HFFc6 (cell line): ENCODE measurements around the gene NCKAP5. TPM values are rescaled to one million over a fixed set of nuclear protein-coding genes. Genes with fewer than 3 reads are reported as not detected.
A peak's percentile ranks its signal among the peaks of the same experiment; 100 is the strongest.

Experiments
- DNase-seq: peaks from one replicate; pipeline ENCODE4 v3.0.0-alpha.2; 2018
- H3K27ac Mint-ChIP-seq: 2 replicates; pipeline ENCODE4 v1.8.0; 2020; ENCODE audit warnings: mild to moderate bottlenecking, mixed read lengths
- H3K27me3 Mint-ChIP-seq: 2 replicates; pipeline ENCODE4 v1.8.0; 2021; ENCODE audit warnings: mild to moderate bottlenecking, moderate library complexity, mixed read lengths; ENCODE audit not compliant: insufficient read depth
- H3K36me3 Mint-ChIP-seq: 2 replicates; pipeline ENCODE4 v1.8.0; 2021; ENCODE audit warnings: low read depth, mixed read lengths
- H3K4me1 Mint-ChIP-seq: 2 replicates; pipeline ENCODE4 v1.8.0; 2020; ENCODE audit warnings: low read depth, mixed read lengths
- H3K4me3 Mint-ChIP-seq: 2 replicates; pipeline ENCODE4 v1.8.0; 2020; ENCODE audit warnings: mild to moderate bottlenecking, moderate library complexity, mixed read lengths
- H3K9me3 Mint-ChIP-seq: 2 replicates; pipeline ENCODE4 v1.8.0; 2020; ENCODE audit warnings: mild to moderate bottlenecking, mixed read lengths
- total RNA-seq, 6 experiments: library from RNA; stranded (reverse); fragmentation: NEBNext Ultra II Directional; extraction: Animal tissue kit (Norgen Biotek cat#: 25700); gene quantifications; 2 replicates in 1 of 6; 3 replicates in 5 of 6; pipeline ENCODE4 v1.2.3, GENCODE V29; 2021
- TF ChIP-seq, protein P1 (sequence below): fragments of 200-600 bp; sonication (generic); IDR thresholded peaks from 2 replicates; pipeline ENCODE4 v1.5.0; 2021; ENCODE audit warnings: antibody characterized with exemption, mild to moderate bottlenecking

Gene NCKAP5
- total RNA-seq, 6 experiments from 2014 or later, result 0.31 to 4.0 (median 3.1) TPM

GRCh38 chr2:133304344-133304743 lies 263.9 kb downstream of the NCKAP5 start:
- TF ChIP-seq, protein P1, sequence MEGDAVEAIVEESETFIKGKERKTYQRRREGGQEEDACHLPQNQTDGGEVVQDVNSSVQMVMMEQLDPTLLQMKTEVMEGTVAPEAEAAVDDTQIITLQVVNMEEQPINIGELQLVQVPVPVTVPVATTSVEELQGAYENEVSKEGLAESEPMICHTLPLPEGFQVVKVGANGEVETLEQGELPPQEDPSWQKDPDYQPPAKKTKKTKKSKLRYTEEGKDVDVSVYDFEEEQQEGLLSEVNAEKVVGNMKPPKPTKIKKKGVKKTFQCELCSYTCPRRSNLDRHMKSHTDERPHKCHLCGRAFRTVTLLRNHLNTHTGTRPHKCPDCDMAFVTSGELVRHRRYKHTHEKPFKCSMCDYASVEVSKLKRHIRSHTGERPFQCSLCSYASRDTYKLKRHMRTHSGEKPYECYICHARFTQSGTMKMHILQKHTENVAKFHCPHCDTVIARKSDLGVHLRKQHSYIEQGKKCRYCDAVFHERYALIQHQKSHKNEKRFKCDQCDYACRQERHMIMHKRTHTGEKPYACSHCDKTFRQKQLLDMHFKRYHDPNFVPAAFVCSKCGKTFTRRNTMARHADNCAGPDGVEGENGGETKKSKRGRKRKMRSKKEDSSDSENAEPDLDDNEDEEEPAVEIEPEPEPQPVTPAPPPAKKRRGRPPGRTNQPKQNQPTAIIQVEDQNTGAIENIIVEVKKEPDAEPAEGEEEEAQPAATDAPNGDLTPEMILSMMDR, result no peak
- Mint-ChIP-seq H3K27me3 (no peaks in the 10 kb centered on the region; the same call in 1 of the 2 replicates), H3K9me3 (no peaks in the 10 kb centered on the region), H3K4me3 (no peak overlapping the region), H3K27ac (no peak overlapping the region), H3K36me3 (peaks cover 5% of the 10 kb centered on the region; the same call in 1 of the 2 replicates), H3K4me1 (peaks cover 13% of the 10 kb centered on the region; the same call in 1 of the 2 replicates)
- DNase-seq, result no peak

GRCh38 chr2:133303150-133303549 lies 265.1 kb downstream of the NCKAP5 start:
- peaks cover 5% of the 10 kb centered on the region; the same call in 1 of the 2 replicates for H3K36me3 Mint-ChIP-seq
- H3K27ac Mint-ChIP-seq, result peak overlapping the region; percentile 50; the same call in 1 of the 2 replicates
- H3K4me1 Mint-ChIP-seq, result peaks cover 13% of the 10 kb centered on the region; the same call in 1 of the 2 replicates
- TF ChIP-seq, protein P1, result no peak
- peak; percentile 31 for DNase-seq
- no peak overlapping the region for H3K4me3 Mint-ChIP-seq
- no peaks in the 10 kb centered on the region for H3K9me3 Mint-ChIP-seq
- H3K27me3 Mint-ChIP-seq, result no peaks in the 10 kb centered on the region; the same call in 1 of the 2 replicates

GRCh38 chr2:133296401-133296800 lies 271.9 kb downstream of the NCKAP5 start:
- Mint-ChIP-seq H3K27ac (no peak overlapping the region), H3K9me3 (no peaks in the 10 kb centered on the region), H3K4me3 (no peak overlapping the region), H3K4me1 (peaks cover 42% of the 10 kb centered on the region), H3K36me3 (0 out of 2 replicates have a peak, but pooled peaks cover 4% of the 10 kb centered on the region), H3K27me3 (peaks cover 2% of the 10 kb centered on the region; the same call in 1 of the 2 replicates)
- TF ChIP-seq, protein P1, result no peak
- no peak for DNase-seq

- peak; percentile 45 for DNase-seq
- H3K27ac Mint-ChIP-seq, result peak overlapping the region; percentile 72; the same call in 1 of the 2 replicates
- H3K9me3 Mint-ChIP-seq, result no peaks in the 10 kb centered on the region
- TF ChIP-seq, protein P1, result no peak
- H3K27me3 Mint-ChIP-seq, result peaks cover 2% of the 10 kb centered on the region; the same call in 1 of the 2 replicates
- 0 out of 2 replicates have a peak, but pooled peaks cover 4% of the 10 kb centered on the region for H3K36me3 Mint-ChIP-seq
- H3K4me3 Mint-ChIP-seq, result peak overlapping the region; percentile 22
- peaks cover 56% of the 10 kb centered on the region for H3K4me1 Mint-ChIP-seq
Measured at GRCh38 chr2:133293544-133294353, 274.5 kb downstream of the NCKAP5 start.

- DNase-seq, result no peak
- Mint-ChIP-seq H3K9me3 (no peaks in the 10 kb centered on the region), H3K27me3 (peaks cover 2% of the 10 kb centered on the region; the same call in 1 of the 2 replicates), H3K36me3 (0 out of 2 replicates have a peak, but pooled peaks cover 4% of the 10 kb centered on the region), H3K27ac (no peak overlapping the region), H3K4me1 (peaks cover 71% of the 10 kb centered on the region), H3K4me3 (no peak overlapping the region)
- TF ChIP-seq, protein P1, result no peak
Measured at GRCh38 chr2:133292259-133292658, 276.0 kb downstream of the NCKAP5 start.
